Effector CD4-positive, alpha-beta T cell (primary cell): ENCODE data around the gene GFOD1.
A peak's percentile ranks its signal among the peaks of the same experiment; 100 is the strongest.
"Not testable (repeated sequence)": the region's sequence is repeated elsewhere in the genome, so short reads cannot be mapped to it uniquely, and the experiment has no call there.

Experiments
- DNase-seq: peaks from one replicate; pipeline ENCODE4 v3.0.0-alpha.2; 2020

GFOD1 gene

DNA sequence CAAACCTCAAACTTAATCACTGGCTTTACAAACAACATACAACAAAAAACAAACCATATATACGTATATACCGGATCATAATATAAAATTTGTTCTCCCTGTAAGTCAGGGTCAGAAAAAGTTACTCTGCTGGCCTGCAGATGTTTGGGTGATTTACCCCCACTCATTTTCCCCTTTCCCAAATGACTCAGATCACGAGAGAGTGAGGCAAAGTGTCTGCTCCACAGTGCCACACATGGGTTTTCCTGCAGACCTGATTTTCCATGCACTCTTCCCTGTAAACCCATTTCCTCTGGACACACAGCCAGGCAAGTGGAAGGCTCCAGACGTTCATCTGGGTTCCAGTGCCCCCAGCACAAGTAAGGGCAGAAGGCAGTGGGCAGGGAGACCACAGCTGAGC is 23.5 kb downstream of the GFOD1 start:
- DNase-seq = no peak

DNA sequence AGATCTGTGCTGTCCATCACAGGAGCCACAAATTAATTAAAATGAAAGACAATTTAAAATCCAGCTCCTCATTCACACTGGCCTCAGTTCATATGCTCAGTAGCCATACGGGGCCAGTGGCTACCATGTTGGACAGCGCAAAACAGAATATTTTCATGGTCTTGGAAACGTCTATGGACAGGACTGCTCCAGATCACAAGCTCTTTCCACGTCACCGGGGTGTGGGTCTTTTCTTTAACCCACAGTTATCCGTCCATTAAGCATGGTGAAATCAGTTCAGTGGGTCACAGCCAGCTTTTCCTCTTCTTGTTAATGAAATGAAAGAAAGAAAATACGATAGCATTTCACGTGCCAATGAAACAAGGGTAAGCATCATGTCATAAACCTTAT is 24.1 kb downstream of the GFOD1 start:
- DNase-seq = no peak

DNA sequence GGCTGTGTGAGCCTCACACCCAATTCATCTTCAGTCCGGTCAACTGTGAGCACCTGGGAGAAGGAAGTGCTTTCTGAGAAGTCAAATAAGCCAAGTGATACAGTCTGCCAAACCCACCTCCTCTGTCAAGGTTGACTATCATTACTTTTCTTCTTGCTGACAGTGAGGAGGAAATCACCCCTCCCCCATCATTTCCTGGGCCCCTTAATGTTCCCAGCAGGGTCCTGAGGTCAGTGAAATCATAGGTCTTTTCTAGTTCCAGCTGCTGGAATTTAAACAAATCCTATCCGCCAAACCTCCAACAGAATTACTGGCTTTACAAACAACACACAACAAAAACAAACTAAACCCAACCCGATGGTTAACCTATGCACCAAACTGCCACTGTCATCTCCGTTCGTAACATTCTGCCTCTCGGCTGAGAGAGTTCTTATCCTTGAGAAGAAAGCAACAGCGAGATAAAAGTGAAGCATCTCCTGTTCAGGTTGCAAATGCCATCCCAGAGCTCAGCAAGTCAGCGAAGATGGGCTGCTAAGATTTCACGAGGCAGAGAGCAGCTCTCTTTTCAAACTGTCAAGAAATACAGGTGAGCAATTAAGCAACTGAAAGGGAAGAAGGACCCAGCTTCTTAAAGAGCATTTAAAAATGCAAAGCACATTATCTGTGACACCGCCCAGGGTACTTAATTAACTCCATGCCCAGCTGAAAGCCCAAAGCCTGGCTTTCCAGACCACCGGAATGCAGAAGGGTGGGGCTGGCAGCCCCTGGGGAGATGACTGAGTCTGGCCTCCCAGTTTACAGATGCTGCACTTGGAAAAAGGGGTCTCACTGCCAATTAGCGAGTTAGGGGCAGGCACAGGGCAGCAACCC is 24.7 kb downstream of the GFOD1 start:
- no peak for DNase-seq

DNA sequence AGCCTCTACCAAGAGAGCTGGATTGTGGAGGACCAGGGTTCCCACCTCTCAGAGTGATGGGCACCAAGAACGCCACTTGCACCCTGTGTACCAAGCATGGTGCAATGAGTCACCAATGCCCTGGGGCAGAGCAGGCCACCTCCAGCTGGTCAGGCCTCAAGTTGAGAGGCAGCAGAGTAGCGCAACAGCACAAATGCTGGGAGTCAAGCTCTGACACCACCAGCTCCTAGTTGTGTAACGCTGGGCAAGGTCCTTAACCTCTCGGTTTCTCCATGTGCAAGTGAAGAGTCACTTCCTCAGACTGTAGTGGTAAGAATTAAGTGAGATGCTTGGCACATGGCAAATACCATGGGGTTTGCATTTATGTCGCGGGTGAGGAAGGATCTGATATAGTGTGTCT is 25.6 kb downstream of the GFOD1 start:
- DNase-seq = no peak

DNA sequence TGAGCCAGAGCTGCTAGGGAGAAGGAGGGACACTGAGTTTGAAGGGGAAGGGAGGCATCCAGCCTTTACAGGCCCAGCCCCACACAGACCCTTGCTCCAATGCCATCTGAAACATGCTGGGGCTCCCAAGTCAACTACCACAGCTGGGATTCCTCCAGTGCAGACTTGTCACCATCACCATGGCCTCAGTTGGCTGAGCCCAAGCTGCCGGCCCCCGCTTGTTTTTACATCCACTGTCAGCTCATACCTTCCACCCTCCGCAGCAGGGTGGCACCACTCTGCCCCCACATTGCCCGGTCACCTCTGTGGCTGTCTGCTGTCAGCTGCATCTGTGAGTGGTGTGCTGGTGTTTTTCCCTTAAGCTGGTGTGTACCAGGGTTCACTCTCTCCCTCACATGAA is 26.1 kb downstream of the GFOD1 start:
- no peak for DNase-seq

DNA sequence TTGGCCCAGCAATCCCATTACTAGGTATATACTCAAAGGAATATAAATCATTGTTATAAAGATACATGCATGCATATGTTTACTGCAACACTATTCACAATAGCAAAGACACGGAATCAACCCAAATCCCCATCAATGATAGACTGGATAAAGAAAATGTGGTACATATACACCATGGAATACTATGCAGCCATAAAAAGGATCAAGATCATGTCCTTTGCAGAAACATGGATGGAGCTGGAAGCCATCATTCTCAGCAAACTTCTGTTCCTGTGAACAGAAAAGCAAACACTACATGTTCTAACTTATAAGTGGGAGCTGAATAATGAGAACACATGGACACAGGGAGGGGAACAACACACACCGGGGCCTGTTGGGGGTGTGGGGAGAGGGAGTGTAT is 27.1 kb downstream of the GFOD1 start:
- DNase-seq = not testable (repeated sequence)

DNA sequence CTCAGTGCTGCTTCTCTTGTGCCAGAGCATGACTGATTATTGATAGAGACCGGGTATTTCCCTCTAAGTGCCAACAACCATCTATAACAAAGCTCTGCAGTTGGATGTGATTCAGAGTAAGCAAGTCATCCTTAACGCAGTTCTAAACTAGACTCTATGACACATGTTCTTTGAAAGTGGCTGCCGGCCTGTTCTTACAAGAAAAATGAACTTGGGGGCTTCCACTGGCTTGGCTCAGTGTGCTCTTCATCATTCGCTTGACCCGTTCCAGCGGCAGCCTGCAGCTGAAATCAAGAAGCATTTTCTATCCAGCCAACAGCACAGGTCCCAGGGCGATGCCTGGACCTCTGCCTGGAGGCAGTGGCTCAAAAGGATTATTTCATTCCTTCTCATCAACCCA is 29.8 kb downstream of the GFOD1 start:
- no peak for DNase-seq

DNA sequence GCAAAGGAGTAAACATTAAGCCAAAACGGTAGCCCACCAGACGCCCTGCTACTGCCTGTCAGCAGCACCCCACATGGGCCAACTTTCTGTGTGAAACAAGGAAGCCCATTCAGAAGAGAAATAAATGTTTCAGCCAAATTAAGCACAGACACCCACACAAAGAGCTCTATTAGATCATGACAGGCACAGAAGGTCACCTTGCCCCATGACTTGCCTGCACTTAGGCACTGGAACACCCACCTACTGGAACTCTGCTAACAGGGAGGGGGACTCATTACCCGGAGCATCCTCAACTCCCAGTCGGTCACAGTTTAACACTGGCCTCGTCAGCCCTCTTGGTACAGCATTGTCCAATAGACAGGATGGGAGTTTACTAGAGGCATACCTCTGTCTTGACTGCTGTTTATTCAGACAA is 31.8 kb downstream of the GFOD1 start:
- no peak for DNase-seq

DNA sequence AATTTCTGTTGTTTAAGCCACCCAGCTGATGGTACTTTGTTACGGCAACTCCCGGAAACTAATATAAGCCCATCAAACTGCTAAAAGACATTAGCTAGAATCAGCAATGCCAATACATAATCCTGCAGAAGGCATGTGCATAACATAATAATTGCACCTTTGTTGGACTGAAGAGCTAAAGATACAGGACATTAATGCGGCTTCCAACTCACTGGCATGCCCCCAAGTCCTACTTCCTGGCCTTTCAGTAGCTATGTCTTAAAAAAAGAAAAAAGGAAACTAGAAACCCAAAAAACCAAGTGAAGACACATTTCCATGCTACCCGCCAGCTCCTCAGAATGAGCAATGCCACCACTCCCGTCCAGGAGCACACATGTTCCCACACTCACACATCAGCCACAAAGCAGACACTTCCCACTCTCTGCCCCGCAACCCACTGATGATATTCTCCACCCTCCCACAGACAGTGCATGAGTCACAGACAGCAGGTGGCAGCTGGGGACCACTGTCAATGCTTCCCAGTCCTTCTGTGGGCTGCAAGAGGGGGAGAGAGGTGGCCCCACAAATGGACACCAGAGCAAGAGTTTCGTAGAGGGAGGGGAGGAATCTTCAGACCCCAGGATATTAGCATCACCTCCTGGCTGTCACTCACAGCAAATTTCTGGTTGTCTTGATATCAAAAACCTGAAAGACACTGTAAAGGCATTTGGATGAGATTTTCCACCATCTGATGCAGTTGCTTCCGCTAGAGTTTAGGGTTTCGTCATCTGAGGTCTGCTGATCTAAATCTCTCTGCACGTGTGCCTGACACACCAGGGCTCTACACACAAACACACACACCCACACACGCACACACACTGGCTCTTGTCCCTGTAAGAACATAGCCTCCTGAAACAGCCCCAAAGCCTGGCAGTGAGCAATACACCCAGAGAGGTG is 32.8 kb downstream of the GFOD1 start:
- DNase-seq = peak; percentile 61

DNA sequence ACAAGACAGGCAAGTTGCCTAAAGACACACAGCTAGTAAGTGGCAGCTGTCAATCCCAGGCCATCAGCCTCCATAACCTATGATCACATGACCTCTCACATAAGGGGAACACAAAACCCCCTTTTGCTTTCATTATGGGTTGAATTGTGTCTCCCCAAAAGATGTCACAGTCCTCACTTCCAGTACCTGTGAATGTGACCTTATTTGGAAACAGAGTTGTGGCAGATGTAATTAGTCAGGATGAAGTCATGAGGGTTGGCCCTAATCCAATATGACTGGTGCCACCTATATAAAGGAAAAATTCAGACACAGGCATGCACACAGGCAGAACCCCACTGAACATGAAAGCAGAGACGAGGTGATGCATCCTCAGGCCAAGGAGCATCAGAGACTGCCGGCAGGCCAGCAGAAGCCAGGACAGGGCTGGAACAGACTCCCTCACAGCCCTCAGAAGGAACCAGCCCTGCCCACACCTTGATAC is 33.6 kb downstream of the GFOD1 start:
- peak; percentile 18 for DNase-seq

DNA sequence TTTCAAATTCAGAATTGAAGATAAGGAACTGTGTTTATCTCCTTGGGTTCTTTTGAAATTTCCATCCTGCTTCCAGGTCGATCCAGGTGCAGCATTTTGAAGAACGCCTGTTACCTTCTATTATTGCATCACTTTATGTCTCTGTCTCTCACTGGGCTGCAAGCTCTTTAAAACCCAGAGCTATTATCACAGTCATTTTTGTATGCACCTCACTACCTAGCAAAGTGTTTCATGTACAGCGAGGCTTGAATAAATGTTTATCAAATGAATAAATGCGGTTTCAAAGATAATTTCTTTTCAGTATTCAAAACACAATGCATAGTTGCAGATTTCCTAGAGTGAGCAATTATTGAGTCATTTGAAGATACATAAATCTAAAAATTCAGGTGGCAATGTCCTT is 34.2 kb downstream of the GFOD1 start:
- no peak for DNase-seq

DNA sequence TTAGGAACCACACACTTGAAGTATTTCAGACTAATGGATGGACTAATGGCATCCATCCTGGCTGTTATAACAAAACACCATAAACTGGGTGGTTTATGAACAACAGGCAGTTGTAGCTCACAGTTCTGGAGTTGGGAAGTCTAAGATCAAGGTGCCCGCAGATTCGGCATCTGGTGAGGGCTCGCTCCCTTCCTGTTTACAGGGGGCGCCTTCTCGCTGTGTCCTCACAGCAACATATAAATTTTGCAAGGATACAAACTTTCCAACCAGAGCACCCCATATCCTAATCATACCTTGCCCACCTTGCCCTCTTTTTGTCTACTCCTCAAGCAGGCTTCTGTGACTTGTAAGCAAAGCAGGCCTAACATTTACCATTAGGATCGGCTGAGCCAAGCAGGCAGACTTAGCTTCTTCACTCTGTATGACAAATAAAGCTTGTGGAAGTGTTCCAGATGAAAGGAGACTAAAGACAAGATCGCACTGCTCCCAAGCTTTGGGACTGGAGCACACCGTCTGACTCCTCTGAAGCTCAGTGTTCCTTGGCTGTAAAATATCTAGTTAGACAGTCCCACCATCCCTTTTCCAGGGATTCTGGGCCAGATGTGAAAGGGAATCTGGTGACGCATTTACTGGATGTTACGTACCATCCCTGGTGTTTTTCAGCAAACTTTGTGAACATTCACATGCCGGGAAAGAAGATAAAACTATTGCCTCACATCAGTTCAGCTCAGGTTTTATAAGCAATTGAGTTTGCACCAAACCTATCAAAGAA is 34.9 kb downstream of the GFOD1 start:
- no peak for DNase-seq

DNA sequence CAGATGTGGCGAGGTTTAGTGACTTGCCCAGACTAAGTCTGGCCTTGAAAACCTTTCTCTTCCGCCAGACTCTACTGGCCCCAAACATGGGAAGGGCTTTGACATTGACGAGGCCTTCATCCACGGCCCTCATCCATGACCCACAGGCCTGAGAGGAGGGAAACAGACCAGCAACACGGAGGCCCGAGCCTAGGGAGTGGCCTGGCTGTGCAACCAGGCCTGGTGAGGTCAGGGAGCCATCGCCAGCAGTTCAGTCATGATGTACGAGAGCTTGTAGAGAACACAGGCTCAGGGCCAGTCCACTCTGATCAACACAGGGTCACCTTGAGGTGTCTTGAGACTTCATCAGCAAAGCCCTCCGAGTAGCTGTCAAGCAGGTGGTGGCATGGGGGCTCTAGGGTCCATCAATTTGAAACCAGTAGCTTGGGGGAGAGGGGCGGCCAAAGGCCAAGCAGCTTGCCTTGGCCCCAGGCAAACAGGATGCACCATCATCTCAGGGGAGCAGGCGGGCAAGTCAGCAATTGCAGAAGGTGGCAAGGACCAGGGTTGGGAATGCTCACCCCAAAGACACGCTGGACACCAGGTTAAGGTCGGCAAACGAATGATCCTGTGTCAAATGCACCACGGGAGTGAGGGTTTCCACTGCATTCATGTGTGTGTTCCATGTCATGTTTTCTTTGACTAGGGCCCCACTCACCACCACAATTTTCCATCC is 36.1 kb downstream of the GFOD1 start:
- no peak for DNase-seq

DNA sequence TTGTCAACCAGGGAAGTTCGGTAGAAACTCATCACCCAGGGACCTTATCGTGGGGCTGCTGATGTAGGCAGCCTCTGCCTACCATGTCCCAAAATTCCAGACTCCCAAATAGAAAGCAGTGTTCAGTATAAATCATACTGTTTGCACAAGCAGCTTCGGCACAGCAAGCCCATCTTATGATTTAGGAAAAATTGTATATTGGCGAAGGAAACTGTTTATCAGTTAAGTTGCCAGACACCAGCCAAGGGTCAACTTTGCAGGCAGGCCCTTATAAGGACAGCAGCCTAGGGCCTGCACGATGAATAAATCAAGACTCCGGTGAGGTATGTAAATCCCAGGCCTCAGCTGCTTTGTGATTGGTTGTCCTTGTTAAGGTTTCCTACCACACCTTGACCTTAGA is 36.8 kb downstream of the GFOD1 start:
- DNase-seq = no peak

DNA sequence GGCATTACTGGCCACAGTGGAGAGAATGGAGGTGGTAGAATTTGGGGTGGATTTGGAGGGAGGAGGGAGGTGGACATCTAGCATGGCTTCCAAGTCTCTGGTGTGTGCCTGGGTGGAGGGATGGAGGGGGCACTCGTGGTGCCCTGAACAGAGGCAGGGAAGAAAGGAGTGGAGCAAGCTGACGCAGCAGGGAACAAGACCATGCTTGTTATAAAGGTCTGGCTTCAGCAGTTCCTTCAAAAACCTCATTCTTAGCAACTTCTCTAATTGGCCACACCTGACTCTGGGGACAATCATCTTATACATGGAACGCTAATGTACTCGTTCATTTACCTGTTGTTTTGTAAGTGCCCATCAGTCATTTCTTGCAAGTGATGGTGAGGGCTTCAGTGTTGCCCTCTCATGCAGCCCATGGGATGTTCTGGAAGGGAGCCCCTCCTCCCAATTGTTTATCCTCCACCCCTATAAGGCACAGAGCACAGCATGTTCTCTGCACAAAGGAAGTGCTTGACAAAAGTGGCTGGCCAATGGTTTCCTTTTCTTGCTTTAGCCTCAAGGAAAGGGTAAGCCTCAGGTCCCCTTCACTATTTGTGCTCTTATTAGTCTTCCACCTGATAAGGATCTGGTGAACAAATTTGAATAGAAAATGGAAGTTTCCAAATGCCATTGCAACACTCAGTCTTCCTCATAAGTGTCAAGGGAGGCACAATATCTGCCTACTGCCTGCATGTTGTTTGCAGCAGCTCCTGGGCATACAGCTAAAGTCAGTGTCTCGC is 39.3 kb downstream of the GFOD1 start:
- no peak for DNase-seq

DNA sequence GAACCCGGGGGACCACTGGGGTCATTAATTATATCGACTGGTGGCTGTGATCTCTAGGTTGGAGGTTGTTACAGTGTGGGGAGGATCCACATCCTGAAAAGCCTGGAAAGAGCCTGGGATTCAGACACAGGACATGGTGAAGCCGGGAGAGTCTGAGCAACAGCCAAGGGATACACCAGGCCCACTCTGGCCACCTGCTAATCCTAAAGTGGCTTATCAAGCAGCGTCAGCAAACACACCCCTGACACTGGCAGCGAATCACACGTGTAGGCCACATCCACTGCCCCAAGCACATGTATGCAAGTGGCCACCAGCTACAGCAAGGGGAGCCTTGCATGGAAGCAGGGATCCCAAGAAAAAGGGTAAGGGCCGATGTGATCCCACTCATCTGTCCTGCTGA is 41.0 kb downstream of the GFOD1 start:
- DNase-seq = no peak

DNA sequence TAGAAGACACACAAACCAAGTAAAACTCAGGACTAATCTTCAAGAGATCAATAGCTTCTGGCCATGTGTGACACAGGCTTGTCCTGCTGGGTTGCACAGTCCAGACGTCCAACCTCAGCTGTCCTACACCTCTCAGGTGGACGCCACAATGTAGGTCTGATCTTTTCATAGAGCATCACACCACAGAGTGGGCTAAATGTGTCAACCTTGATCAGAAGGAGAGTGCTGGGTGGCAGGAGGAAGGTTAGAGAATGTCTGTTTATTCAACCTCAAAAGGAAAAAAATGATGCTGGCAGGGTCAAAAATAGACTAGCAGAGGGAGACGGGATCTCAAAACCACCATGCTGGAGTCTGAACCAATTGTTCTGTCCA is 41.7 kb downstream of the GFOD1 start:
- no peak for DNase-seq

DNA sequence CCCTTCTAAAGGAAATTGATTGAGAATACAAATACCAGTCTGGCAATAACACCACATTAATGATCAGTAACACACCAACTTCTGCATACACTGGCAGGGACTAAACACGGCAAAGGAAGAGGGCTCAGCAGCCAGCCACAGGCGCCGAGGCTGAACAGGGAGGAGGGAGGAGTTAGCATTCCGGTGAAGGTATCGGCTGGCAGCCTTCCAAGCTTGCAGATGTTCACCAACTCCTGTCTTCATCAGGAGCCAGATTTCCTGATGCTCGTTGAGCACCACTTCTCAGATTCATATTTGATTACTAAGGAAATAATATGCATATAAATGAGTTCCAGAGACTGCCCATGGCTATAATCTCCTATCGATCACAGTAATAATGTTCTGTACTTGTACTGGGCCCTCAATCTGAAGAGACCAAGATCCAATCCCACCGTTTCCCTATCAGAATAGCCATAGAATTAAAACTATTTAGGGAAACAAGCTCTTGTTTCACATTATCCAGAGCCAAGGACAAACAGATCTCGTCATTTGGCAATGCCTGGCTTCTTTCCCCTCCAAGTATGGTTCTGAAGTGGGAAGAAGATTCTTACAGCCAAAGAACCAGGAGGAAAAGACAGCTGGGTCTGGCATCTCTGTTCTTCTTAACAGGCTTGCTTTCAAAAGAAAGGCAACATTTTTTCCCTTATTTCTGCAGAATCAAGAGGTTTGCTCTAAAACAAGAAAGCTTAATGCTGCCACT is 42.2 kb downstream of the GFOD1 start:
- DNase-seq = no peak

DNA sequence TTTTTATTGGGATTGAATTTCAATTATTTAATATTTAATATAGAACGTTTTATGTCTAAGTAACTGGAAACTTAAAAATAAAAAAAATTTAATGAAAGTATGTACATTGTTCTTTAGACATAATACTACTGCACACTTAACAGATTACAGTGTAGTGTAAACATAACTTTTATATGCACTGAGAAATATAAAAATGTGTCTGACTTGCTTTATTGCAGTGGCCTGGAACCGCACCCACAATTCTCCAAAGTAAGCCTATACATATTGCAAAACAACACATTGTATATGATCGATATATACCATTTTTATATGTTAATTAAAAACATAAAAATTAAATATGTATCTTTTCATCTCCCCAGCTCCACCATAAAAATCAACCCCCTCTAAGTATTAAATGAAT is 42.8 kb downstream of the GFOD1 start:
- no peak for DNase-seq

DNA sequence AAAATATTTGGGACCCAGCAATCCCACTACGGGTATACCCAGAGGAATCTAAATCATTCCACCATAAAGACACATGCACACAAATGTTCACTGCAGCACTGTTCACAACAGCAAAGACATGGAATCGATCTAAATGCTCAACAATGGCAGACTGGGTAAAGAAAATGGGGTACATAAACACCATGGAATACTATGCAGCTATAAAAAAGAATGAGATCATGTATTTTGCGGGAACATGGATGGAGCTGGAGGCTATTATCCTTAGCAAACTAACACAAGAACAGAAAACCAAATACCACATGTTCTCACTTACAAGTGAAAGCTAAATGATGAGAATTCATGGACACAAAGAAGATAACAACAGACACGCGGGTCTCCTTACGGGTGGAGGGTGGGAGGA is 43.4 kb downstream of the GFOD1 start:
- DNase-seq = not testable (repeated sequence)

DNA sequence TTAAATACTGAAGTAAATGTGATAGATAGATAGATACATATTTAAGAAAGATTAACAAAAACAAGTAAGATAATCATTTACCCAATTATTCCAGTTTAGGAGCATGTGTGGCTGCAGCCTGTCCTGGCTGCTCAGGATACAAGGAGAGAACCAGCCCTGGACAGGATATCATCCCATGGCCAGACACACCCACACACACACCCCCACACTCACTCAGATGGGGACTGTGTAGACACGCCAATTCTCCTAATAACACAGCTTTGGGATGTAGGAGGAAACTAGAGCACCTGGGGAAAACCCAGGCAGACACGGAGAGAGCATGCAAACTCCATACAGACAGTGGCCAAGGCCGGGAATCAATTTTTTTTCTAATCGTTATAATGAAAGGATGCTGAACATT is 45.6 kb downstream of the GFOD1 start:
- no peak for DNase-seq
